Neural cell (in vitro differentiated cells): ENCODE results near the gene FUNDC2. TPM values are rescaled to one million over a fixed set of nuclear protein-coding genes. Genes with fewer than 3 reads are reported as not detected.

ENCODE experiments used
- H2AFZ ChIP-seq: fragments of 200-600, 300-800 bp; sonication (generic), shearing (Covaris generic); 2 replicates; pipeline ENCODE4 v1.6.0; 2014; ENCODE audit warnings: low read depth, mild to moderate bottlenecking, antibody characterized with exemption, low read length, moderate library complexity
- H3F3A ChIP-seq: fragments of 200-600 bp; shearing (Covaris generic); 2 replicates; pipeline ENCODE4 v1.6.1; 2016; ENCODE audit warnings: mild to moderate bottlenecking, moderate library complexity, mixed read lengths, antibody characterized with exemption, low read length; ENCODE audit not compliant: insufficient read depth, poor library complexity, severe bottlenecking
- H3K27ac ChIP-seq: fragments of 200-600, 300-800 bp; sonication (generic), shearing (Covaris generic); 2 replicates; pipeline ENCODE4 v1.5.1; 2014; ENCODE audit warnings: mild to moderate bottlenecking, low read length, moderate library complexity
- H3K27me3 ChIP-seq: fragments of 300-800, 200-600 bp; sonication (generic), shearing (Covaris generic); 2 replicates; pipeline ENCODE4 v1.6.0; 2014; ENCODE audit warnings: mild to moderate bottlenecking, low read depth, low read length, moderate library complexity; ENCODE audit not compliant: insufficient read depth
- H3K36me3 ChIP-seq: fragments of 300-800, 200-600 bp; sonication (generic), shearing (Covaris generic); 2 replicates; pipeline ENCODE4 v1.5.1; 2014; ENCODE audit warnings: mild to moderate bottlenecking, antibody characterized with exemption, low read length, moderate library complexity; ENCODE audit not compliant: insufficient read depth
- H3K4me2 ChIP-seq: fragments of 300-800, 200-600 bp; sonication (generic), shearing (Covaris generic); 2 replicates; pipeline ENCODE4 v1.6.0; 2014; ENCODE audit warnings: mild to moderate bottlenecking, low read length
- H3K4me3 ChIP-seq: fragments of 300-800, 200-600 bp; sonication (generic), shearing (Covaris generic); 2 replicates; pipeline ENCODE4 v1.5.1; 2014; ENCODE audit warnings: mild to moderate bottlenecking, low read length, moderate library complexity
- H3K79me2 ChIP-seq: fragments of 200-600 bp; shearing (Covaris generic); replicated peaks from 2 replicates; pipeline ENCODE4 v1.6.0; 2014; ENCODE audit warnings: mild to moderate bottlenecking, low read length, moderate library complexity; ENCODE audit not compliant: insufficient read depth
- H3K9ac ChIP-seq: fragments of 300-800, 200-600 bp; sonication (generic), shearing (Covaris generic); 2 replicates; pipeline ENCODE4 v1.6.1; 2016; ENCODE audit warnings: mild to moderate bottlenecking, low read length, mixed read lengths
- H3K9me2 ChIP-seq: fragments of 200-600 bp; shearing (Covaris generic); 2 replicates; pipeline ENCODE4 v1.6.1; 2016; ENCODE audit warnings: mild to moderate bottlenecking, low read length, mixed read lengths; ENCODE audit not compliant: insufficient read depth
- H3K9me3 ChIP-seq: fragments of 200-600, 300-800 bp; sonication (generic), shearing (Covaris generic); 2 replicates; pipeline ENCODE4 v1.6.1; 2016; ENCODE audit warnings: mild to moderate bottlenecking, mixed run types, low read length, moderate library complexity, mixed read lengths
- H4K20me1 ChIP-seq: fragments of 200-600 bp; shearing (Covaris generic); 2 replicates; pipeline ENCODE4 v1.6.1; 2016; ENCODE audit warnings: mild to moderate bottlenecking, mixed run types; ENCODE audit not compliant: insufficient read depth
- CTCF ChIP-seq: fragments of 450-650 bp; IDR thresholded peaks from 2 replicates; pipeline ENCODE4 v1.5.1; 2014; ENCODE audit warnings: antibody characterized with exemption, mild to moderate bottlenecking, moderate library complexity; ENCODE audit not compliant: poor library complexity, severe bottlenecking
- EP300 ChIP-seq: fragments of 450-650 bp; conservative IDR thresholded peaks from 2 replicates; pipeline ENCODE4 v1.6.1; 2014; ENCODE audit warnings: antibody characterized with exemption, mild to moderate bottlenecking, moderate library complexity; ENCODE audit not compliant: poor library complexity, severe bottlenecking
- EZH2 ChIP-seq: fragments of 200-600, 300-800 bp; shearing (Covaris generic), sonication (generic); IDR thresholded peaks from 2 replicates; pipeline ENCODE4 v1.6.1; 2014; ENCODE audit warnings: antibody characterized with exemption, low read length, borderline replicate concordance, mild to moderate bottlenecking; ENCODE audit not compliant: insufficient read depth, poor library complexity, severe bottlenecking
- MXI1 ChIP-seq: fragments of 450-650 bp; conservative IDR thresholded peaks from 2 replicates; pipeline ENCODE4 v1.6.1; 2014; ENCODE audit warnings: antibody characterized with exemption, mild to moderate bottlenecking; ENCODE audit not compliant: poor library complexity, severe bottlenecking
- POLR2AphosphoS5 ChIP-seq: IDR thresholded peaks from 2 replicates; pipeline ENCODE4 v1.6.1; 2012
- RAD21 ChIP-seq: fragments of 450-650 bp; conservative IDR thresholded peaks from 2 replicates; pipeline ENCODE4 v1.6.1; 2014; ENCODE audit warnings: antibody characterized with exemption, mild to moderate bottlenecking, moderate library complexity
- REST ChIP-seq: IDR thresholded peaks from 2 replicates; pipeline ENCODE4 v1.6.1; 2012; ENCODE audit warnings: borderline replicate concordance
- SMC3 ChIP-seq: fragments of 450-650 bp; conservative IDR thresholded peaks from 2 replicates; pipeline ENCODE4 v1.6.1; 2014; ENCODE audit warnings: antibody characterized with exemption, mild to moderate bottlenecking, moderate library complexity; ENCODE audit not compliant: poor library complexity
- TAF1 ChIP-seq: IDR thresholded peaks from 2 replicates; pipeline ENCODE4 v1.6.1; 2012; ENCODE audit warnings: low read depth
- polyA plus RNA-seq: library from polyadenylated mRNA; depleted of rRNA; stranded (reverse); fragments of >200 nt; gene quantifications from 2 replicates; pipeline ENCODE4 v1.2.3, GENCODE V29; 2014

The FUNDC2 gene
- polyA plus RNA-seq, 1 donor from 2014 or later = 139 TPM

- no peak overlapping the region for H2AFZ ChIP-seq
- H3K27ac ChIP-seq = no peak overlapping the region
- H3K9me3 ChIP-seq = no peaks in the 10 kb centered on the region
- no peaks in the 10 kb centered on the region for H3K79me2 ChIP-seq
- no peaks in the 10 kb centered on the region for H3K27me3 ChIP-seq
- no peaks in the 10 kb centered on the region for H3K9me2 ChIP-seq
- no peak for TF ChIP-seq POLR2AphosphoS5
- no peak for TF ChIP-seq SMC3
- no peak for TF ChIP-seq MXI1
- no peak for TF ChIP-seq EP300
- TF ChIP-seq EZH2 = no peak
- no peak for TF ChIP-seq CTCF
- no peak for TF ChIP-seq TAF1
- TF ChIP-seq REST = no peak
- no peak for TF ChIP-seq RAD21
- no peaks in the 10 kb centered on the region for H4K20me1 ChIP-seq
- no peak overlapping the region for H3K9ac ChIP-seq
- H3F3A ChIP-seq = no peaks in the 10 kb centered on the region
- H3K4me2 ChIP-seq = no peak overlapping the region
- no peak overlapping the region for H3K4me3 ChIP-seq
- H3K36me3 ChIP-seq = no peaks in the 10 kb centered on the region
Observed at GRCh38 chrX:154986826-154987575, 39.6 kb upstream of the FUNDC2 start.

- TF ChIP-seq TAF1 (no peak), EP300 (no peak), RAD21 (no peak), POLR2AphosphoS5 (no peak), MXI1 (no peak), REST (no peak), EZH2 (no peak), CTCF (no peak), SMC3 (no peak)
- Histone ChIP-seq H3K27me3 (no peaks in the 10 kb centered on the region), H3F3A (no peaks in the 10 kb centered on the region), H3K4me2 (no peak overlapping the region), H3K4me3 (no peak overlapping the region), H3K79me2 (no peaks in the 10 kb centered on the region), H3K9ac (no peak overlapping the region), H3K36me3 (no peaks in the 10 kb centered on the region), H3K9me3 (no peaks in the 10 kb centered on the region), H4K20me1 (no peaks in the 10 kb centered on the region), H3K9me2 (no peaks in the 10 kb centered on the region), H3K27ac (no peak overlapping the region), H2AFZ (no peak overlapping the region)
Observed at GRCh38 chrX:154987940-154988339, 38.7 kb upstream of the FUNDC2 start.
